OCI-LY7 (cell line): ENCODE results near the gene SYTL3. TPM values are rescaled to one million over a fixed set of nuclear protein-coding genes. Genes with fewer than 3 reads are reported as not detected.
"Not testable (repeated sequence)": the region's sequence is repeated elsewhere in the genome, so short reads cannot be mapped to it uniquely, and the experiment has no call there.

Source experiments
- BruUV-seq: library from RNA; stranded (reverse); fragments of 400-500 nt; replicated peaks from 2 replicates; lab custom pipeline; 2021; lab: Mats Ljungman, UMichigan
- CTCF ChIA-PET: fragments of 300-600 bp; sonication (Branson Sonifier 250); formaldehyde crosslinking; loops from one replicate; lab custom pipeline; 2022; ENCODE audit warnings: antibody characterized with exemption; ENCODE audit not compliant: unreplicated experiment; lab: Charles Lee
- POLR2A ChIA-PET: fragments of 300-600 bp; sonication (Branson Sonifier 250); formaldehyde crosslinking; loops from one replicate; lab custom pipeline; 2022; ENCODE audit warnings: antibody characterized with exemption; lab: Charles Lee
- DNase-seq: peaks from one replicate; pipeline ENCODE4 v3.0.0-alpha.2; 2015; ENCODE audit warnings: low spot score
- H2AFZ ChIP-seq: fragments of 200-600 bp; sonication (generic), shearing (Covaris generic); 2 replicates; pipeline ENCODE4 v1.6.1; 2014; ENCODE audit warnings: mild to moderate bottlenecking, antibody characterized with exemption, low read length, moderate library complexity
- H3K27ac ChIP-seq: fragments of 200-600 bp; sonication (generic); 2 replicates; pipeline ENCODE4 v1.5.1; 2014; ENCODE audit warnings: mixed run types, low read depth, mild to moderate bottlenecking, moderate library complexity, low read length, inconsistent platforms; ENCODE audit not compliant: poor library complexity, severe bottlenecking
- H3K36me3 ChIP-seq: fragments of 200-600 bp; sonication (generic); 2 replicates; pipeline ENCODE4 v1.6.1; 2014; ENCODE audit warnings: mild to moderate bottlenecking, antibody characterized with exemption, low read length, moderate library complexity, mixed read lengths; ENCODE audit not compliant: insufficient read depth
- H3K4me1 ChIP-seq: fragments of 200-600 bp; sonication (generic); 2 replicates; pipeline ENCODE4 v1.5.1; 2014; ENCODE audit warnings: mild to moderate bottlenecking, low read length; ENCODE audit not compliant: insufficient read depth, poor library complexity, severe bottlenecking
- H3K4me2 ChIP-seq: fragments of 200-600 bp; sonication (generic); 2 replicates; pipeline ENCODE4 v1.6.1; 2014; ENCODE audit warnings: mild to moderate bottlenecking, low read length
- H3K4me3 ChIP-seq: fragments of 200-600 bp; sonication (generic); 2 replicates; pipeline ENCODE4 v1.5.1; 2014; ENCODE audit warnings: mild to moderate bottlenecking, low read depth, low read length; ENCODE audit not compliant: poor library complexity, severe bottlenecking
- H3K79me2 ChIP-seq: fragments of 200-600 bp; sonication (generic); 2 replicates; pipeline ENCODE4 v1.6.1; 2016; ENCODE audit warnings: low read depth, mild to moderate bottlenecking, low read length, moderate library complexity, mixed read lengths; ENCODE audit not compliant: insufficient read depth
- H3K9me2 ChIP-seq: fragments of 200-600 bp; sonication (generic); 2 replicates; pipeline ENCODE4 v1.6.1; 2016; ENCODE audit warnings: mild to moderate bottlenecking, low read length, mixed read lengths; ENCODE audit not compliant: insufficient read depth
- H3K9me3 ChIP-seq: fragments of 200-600 bp; sonication (generic); 2 replicates; pipeline ENCODE4 v1.6.1; 2014; ENCODE audit warnings: mild to moderate bottlenecking, mixed run types, low read length, mixed read lengths
- H4K20me1 ChIP-seq: fragments of 200-600 bp; sonication (generic); 2 replicates; pipeline ENCODE4 v1.6.1; 2014; ENCODE audit warnings: mild to moderate bottlenecking, antibody characterized with exemption, low read length, moderate library complexity, mixed read lengths; ENCODE audit not compliant: insufficient read depth
- CTCF ChIP-seq: fragments of 200-600 bp; sonication (generic); conservative IDR thresholded peaks from 2 replicates; pipeline ENCODE4 v1.5.1; 2014; ENCODE audit warnings: mild to moderate bottlenecking, antibody characterized with exemption, low read length, moderate library complexity, mixed read lengths
- EZH2phosphoT487 ChIP-seq: fragments of 200-600 bp; sonication (generic); IDR thresholded peaks from 2 replicates; pipeline ENCODE4 v1.6.1; 2018; ENCODE audit warnings: low read depth, borderline replicate concordance, mild to moderate bottlenecking, mixed run types, antibody characterized with exemption, low read length, moderate library complexity, mixed read lengths
- intact Hi-C: fragments of 100-400 bp; cut with micrococcal nuclease; formaldehyde crosslinking; loops from one replicate; pipeline ENCODE4 v1.10.0; 2022; ENCODE audit not compliant: unreplicated experiment
- total RNA-seq, 2 experiments: library from RNA; depleted of rRNA in 1 of 2; stranded (reverse); fragments of >200 nt in 1 of 2; shearing (Covaris generic) in 1 of 2; gene quantifications; 2 replicates each; pipeline ENCODE4 v1.2.3, GENCODE V29; 2014 to 2022

The SYTL3 gene
- total RNA-seq, 2 experiments from 2014 or later = 0.32 to 0.89 TPM

GRCh38 chr6:158674342-158675131 is 24.7 kb downstream of the SYTL3 start:
- ChIA-PET CTCF (no interaction called here), POLR2A (interaction anchor here (0.6 kb wide), 1 partner anchor 53 kb away, joined by 3 read pairs; no protein-coding TSS in a partner anchor)
- no peak for TF ChIP-seq CTCF
- TF ChIP-seq EZH2phosphoT487 = no peak
- Histone ChIP-seq H3K36me3 (no peaks in the 10 kb centered on the region), H4K20me1 (no peaks in the 10 kb centered on the region), H3K4me3 (no peak overlapping the region), H3K4me1 (no peaks in the 10 kb centered on the region), H3K79me2 (no peaks in the 10 kb centered on the region), H3K9me3 (no peaks in the 10 kb centered on the region), H3K9me2 (no peaks in the 10 kb centered on the region), H3K4me2 (no peak overlapping the region), H3K27ac (no peak overlapping the region), H2AFZ (no peak overlapping the region)
- no TSS peak for BruUV-seq
- intact Hi-C loops = no loop called here
- DNase-seq = no peak

- H3K36me3 ChIP-seq, CTCF ChIA-PET, BruUV-seq, POLR2A ChIA-PET, H3K4me1 ChIP-seq, H2AFZ ChIP-seq, intact Hi-C loops, H4K20me1 ChIP-seq, H3K4me2 ChIP-seq, H3K9me3 ChIP-seq, H3K9me2 ChIP-seq, H3K79me2 ChIP-seq, H3K4me3 ChIP-seq, DNase-seq, H3K27ac ChIP-seq: not testable (repeated sequence)
These were observed 27.2 kb downstream of the SYTL3 start for GRCh38 chr6:158677094-158677493.

- CTCF ChIA-PET = no interaction called here
- H3K4me2 ChIP-seq = no peak overlapping the region
- no peaks in the 10 kb centered on the region for H3K79me2 ChIP-seq
- no peaks in the 10 kb centered on the region for H3K9me3 ChIP-seq
- no peak overlapping the region for H3K4me3 ChIP-seq
- no TSS peak for BruUV-seq
- DNase-seq = no peak
- H3K4me1 ChIP-seq = no peaks in the 10 kb centered on the region
- no peaks in the 10 kb centered on the region for H3K9me2 ChIP-seq
- H4K20me1 ChIP-seq = no peaks in the 10 kb centered on the region
- no peak overlapping the region for H3K27ac ChIP-seq
- POLR2A ChIA-PET = no interaction called here
- H3K36me3 ChIP-seq = no peaks in the 10 kb centered on the region
- no peak overlapping the region for H2AFZ ChIP-seq
- intact Hi-C loops = no loop called here
- TF ChIP-seq EZH2phosphoT487 (no peak), CTCF (no peak)
These were observed 28.2 kb downstream of the SYTL3 start for GRCh38 chr6:158677906-158678578.
